Endodermal cell (in vitro differentiated cells): ENCODE measurements around the gene TSPAN9. TPM values are rescaled to one million over a fixed set of nuclear protein-coding genes. Genes with fewer than 3 reads are reported as not detected.
A peak's percentile ranks its signal among the peaks of the same experiment; 100 is the strongest.

Experiments
- DNase-seq: peaks from one replicate; pipeline ENCODE4 v3.0.0-alpha.2; 2017
- H3K27ac ChIP-seq: 2 replicates; pipeline ENCODE4 v1.5.1; 2013; ENCODE audit warnings: mild to moderate bottlenecking, low read depth, low read length, moderate library complexity
- H3K27me3 ChIP-seq: 2 replicates; pipeline ENCODE4 v1.6.1; 2013; ENCODE audit warnings: mild to moderate bottlenecking, low read length, moderate library complexity; ENCODE audit not compliant: insufficient read depth, control insufficient read depth, poor library complexity, severe bottlenecking
- H3K36me3 ChIP-seq: 2 replicates; pipeline ENCODE4 v1.7.0; 2013; ENCODE audit warnings: mild to moderate bottlenecking, low read length, moderate library complexity; ENCODE audit not compliant: control insufficient read depth, insufficient read depth
- H3K4me1 ChIP-seq: one replicate; pipeline ENCODE4 v1.7.0; 2013; ENCODE audit warnings: low read length; ENCODE audit not compliant: control insufficient read depth, insufficient read depth
- H3K4me3 ChIP-seq: 2 replicates; pipeline ENCODE4 v1.5.1; 2013; ENCODE audit warnings: mild to moderate bottlenecking, low read length, moderate library complexity
- H3K9ac ChIP-seq: 2 replicates; pipeline ENCODE4 v1.6.1; 2013; ENCODE audit warnings: mild to moderate bottlenecking, low read length, moderate library complexity; ENCODE audit not compliant: poor library complexity, severe bottlenecking; ENCODE audit errors: extremely low read depth
- H3K9me3 ChIP-seq: 2 replicates; pipeline ENCODE4 v1.6.1; 2013; ENCODE audit warnings: mild to moderate bottlenecking, low read length, moderate library complexity; ENCODE audit not compliant: control insufficient read depth
- H3K27ac Mint-ChIP-seq: 2 replicates; pipeline ENCODE4 v1.8.0; 2020; ENCODE audit warnings: mixed read lengths
- H3K27me3 Mint-ChIP-seq: 2 replicates; pipeline ENCODE4 v1.8.0; 2021; ENCODE audit warnings: mild to moderate bottlenecking, mixed read lengths; ENCODE audit not compliant: insufficient read depth
- H3K36me3 Mint-ChIP-seq: 2 replicates; pipeline ENCODE4 v1.8.0; 2020; ENCODE audit warnings: low read depth, mixed read lengths
- H3K4me1 Mint-ChIP-seq: 2 replicates; pipeline ENCODE4 v1.8.0; 2020; ENCODE audit warnings: mixed read lengths
- H3K4me3 Mint-ChIP-seq: 2 replicates; pipeline ENCODE4 v1.8.0; 2020; ENCODE audit warnings: mild to moderate bottlenecking, moderate library complexity, mixed read lengths
- H3K9me3 Mint-ChIP-seq: 2 replicates; pipeline ENCODE4 v1.8.0; 2020; ENCODE audit warnings: mild to moderate bottlenecking, mixed read lengths
- WGBS, 2 experiments: methylation state at CpG; one replicate each; pipeline versions ENCODE4 v1.1.5 to v1.1.7; 2013; ENCODE audit warnings: missing lambda C conversion rate in 2 of 2, mixed read lengths in 1 of 2; ENCODE audit not compliant: insufficient coverage in 1 of 2, insufficient read length in 1 of 2; 5-methylcytosine and 5-hydroxymethylcytosine counted together
- total RNA-seq, 2 donors: library from RNA; stranded (reverse); fragmentation: NEBNext Ultra II Directional in 1 of 2; extraction: Animal tissue kit (Norgen Biotek cat#: 25700) in 1 of 2; gene quantifications; 2 replicates in 1 of 2; 3 replicates in 1 of 2; pipeline ENCODE4 v1.2.1, GENCODE V29; 2021
- TF ChIP-seq, protein P1 (sequence below): fragments of 200-600 bp; sonication (generic); conservative IDR thresholded peaks from 2 replicates; pipeline ENCODE4 v1.5.0; 2021; ENCODE audit warnings: antibody characterized with exemption, mild to moderate bottlenecking

The TSPAN9 gene
- total RNA-seq, 2 donors from 2014 or later, result 31.9 to 80.8 TPM

DNA sequence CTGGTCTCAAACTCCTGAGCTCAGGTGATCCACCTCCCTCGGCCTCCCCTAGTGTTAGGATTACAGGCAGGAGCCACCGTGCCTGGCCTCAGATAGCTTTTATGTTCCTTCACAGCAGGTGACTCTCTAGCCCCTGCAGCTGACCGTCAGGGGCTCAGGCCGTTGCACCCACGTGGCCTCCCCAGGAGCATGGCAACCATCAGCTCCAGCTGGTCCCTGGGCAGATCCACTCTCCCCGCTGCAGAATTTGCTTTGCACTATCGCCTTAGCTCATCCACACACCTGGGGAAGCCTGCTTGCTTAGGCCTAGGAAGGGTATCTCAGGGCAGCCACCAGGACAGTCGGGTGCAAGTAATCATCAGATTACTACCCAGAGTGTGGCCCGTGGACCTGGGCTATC is 62.6 kb downstream of the TSPAN9 start:
- H3K27ac ChIP-seq, result no peak overlapping the region
- peaks cover 41% of the 10 kb centered on the region for H3K4me1 Mint-ChIP-seq
- H3K4me3 ChIP-seq, result no peak overlapping the region
- peaks cover 5% of the 10 kb centered on the region for H3K4me1 ChIP-seq
- peak overlapping the region; percentile 16 for H3K4me3 Mint-ChIP-seq
- H3K27me3 Mint-ChIP-seq, result no peaks in the 10 kb centered on the region
- H3K36me3 Mint-ChIP-seq, result peaks cover 8% of the 10 kb centered on the region
- no peaks in the 10 kb centered on the region for H3K27me3 ChIP-seq
- H3K9me3 Mint-ChIP-seq, result peaks cover 6% of the 10 kb centered on the region
- no peaks in the 10 kb centered on the region for H3K36me3 ChIP-seq
- H3K27ac Mint-ChIP-seq, result peak overlapping the region; percentile 81
- H3K9me3 ChIP-seq, result no peaks in the 10 kb centered on the region
- TF ChIP-seq, protein P1, sequence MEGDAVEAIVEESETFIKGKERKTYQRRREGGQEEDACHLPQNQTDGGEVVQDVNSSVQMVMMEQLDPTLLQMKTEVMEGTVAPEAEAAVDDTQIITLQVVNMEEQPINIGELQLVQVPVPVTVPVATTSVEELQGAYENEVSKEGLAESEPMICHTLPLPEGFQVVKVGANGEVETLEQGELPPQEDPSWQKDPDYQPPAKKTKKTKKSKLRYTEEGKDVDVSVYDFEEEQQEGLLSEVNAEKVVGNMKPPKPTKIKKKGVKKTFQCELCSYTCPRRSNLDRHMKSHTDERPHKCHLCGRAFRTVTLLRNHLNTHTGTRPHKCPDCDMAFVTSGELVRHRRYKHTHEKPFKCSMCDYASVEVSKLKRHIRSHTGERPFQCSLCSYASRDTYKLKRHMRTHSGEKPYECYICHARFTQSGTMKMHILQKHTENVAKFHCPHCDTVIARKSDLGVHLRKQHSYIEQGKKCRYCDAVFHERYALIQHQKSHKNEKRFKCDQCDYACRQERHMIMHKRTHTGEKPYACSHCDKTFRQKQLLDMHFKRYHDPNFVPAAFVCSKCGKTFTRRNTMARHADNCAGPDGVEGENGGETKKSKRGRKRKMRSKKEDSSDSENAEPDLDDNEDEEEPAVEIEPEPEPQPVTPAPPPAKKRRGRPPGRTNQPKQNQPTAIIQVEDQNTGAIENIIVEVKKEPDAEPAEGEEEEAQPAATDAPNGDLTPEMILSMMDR, result no peak
- no peak for DNase-seq
- WGBS, 2 experiments, result 80 to 81% methylated on average over 7 to 9 of the region's 9 CpGs
- H3K9ac ChIP-seq, result no peak overlapping the region

DNA sequence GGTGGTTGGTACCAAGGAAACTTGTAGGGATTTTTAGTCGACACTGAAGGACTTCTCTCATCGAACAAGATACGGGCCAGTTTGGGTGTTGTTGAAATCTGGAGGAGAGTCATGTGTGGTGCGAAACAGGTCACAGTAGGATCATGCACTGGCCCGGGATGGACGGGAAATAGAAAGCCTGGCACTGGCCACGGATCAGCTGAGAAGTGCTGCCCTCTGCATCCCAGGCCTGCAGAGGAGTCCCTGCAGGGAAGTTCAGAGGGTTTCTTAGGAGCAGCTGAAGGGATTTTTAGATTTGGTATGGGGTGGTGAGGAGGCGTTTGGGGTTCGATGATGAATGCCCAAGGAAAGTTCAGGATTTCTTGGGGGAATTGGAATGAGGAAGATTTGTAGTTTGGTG is 63.1 kb downstream of the TSPAN9 start:
- Mint-ChIP-seq H3K9me3 (peaks cover 6% of the 10 kb centered on the region), H3K36me3 (peaks cover 8% of the 10 kb centered on the region), H3K27ac (peak overlapping the region; percentile 0), H3K27me3 (no peaks in the 10 kb centered on the region), H3K4me1 (peaks cover 41% of the 10 kb centered on the region), H3K4me3 (no peak overlapping the region)
- no peak for DNase-seq
- no peak overlapping the region for H3K4me3 ChIP-seq
- no peaks in the 10 kb centered on the region for H3K36me3 ChIP-seq
- TF ChIP-seq, protein P1, result no peak
- 92 to 100% methylated on average over 5 to 9 of the region's 9 CpGs for WGBS, 2 experiments
- H3K27me3 ChIP-seq, result no peaks in the 10 kb centered on the region
- H3K4me1 ChIP-seq, result peaks cover 5% of the 10 kb centered on the region
- H3K27ac ChIP-seq, result no peak overlapping the region
- H3K9ac ChIP-seq, result no peak overlapping the region
- no peaks in the 10 kb centered on the region for H3K9me3 ChIP-seq

DNA sequence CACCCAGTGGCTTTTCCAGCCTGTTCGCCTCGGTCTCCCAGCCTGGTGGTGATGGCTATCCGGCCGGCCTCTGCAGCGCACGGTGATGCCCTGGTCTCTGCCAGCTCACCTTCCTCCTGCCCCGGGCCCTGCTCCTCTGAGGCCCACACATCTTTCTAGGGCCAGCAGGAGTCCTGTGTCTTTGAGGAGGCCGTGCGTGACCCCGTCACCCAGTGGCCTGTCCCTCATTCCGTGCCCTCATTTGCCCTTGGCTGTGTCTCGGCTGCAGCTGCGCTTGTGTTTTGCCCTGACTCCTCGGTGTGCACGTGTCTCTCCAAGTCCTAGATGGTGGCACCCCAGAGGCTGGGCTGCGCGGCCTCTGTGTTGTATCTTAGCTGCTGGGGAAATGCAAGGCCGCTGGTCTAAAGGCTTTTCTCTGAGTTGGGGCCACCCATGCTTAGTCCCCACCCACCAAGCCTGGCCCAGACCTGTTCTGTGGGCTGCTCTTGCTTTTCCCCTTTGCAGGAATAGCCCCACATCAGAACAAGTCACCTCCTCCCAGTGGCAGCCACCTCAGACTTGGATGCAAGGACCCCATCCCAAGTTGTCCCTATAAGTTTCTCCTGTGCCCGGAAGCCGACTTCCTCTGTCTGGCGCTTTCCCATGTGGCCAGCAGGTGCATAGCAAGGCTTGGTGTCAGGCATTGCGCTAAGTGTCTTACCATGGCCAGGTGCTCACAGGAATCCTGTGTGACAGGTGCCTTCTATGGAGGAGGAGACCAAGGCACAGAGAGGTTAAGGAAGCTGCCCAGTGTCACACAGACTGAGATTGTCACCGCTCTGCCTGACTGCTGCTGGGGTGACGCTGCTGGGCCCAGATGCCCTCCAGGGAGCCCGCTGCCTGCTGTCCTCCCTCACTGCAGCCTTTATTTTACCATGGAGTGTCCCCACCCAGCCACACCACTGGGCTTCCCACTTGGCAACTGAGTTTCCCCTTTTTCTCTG is 64.5 kb downstream of the TSPAN9 start:
- peaks cover 6% of the 10 kb centered on the region for H3K9me3 Mint-ChIP-seq
- H3K36me3 Mint-ChIP-seq, result peaks cover 8% of the 10 kb centered on the region
- Histone ChIP-seq H3K4me3 (no peak overlapping the region), H3K9me3 (no peaks in the 10 kb centered on the region), H3K36me3 (no peaks in the 10 kb centered on the region), H3K27me3 (no peaks in the 10 kb centered on the region), H3K27ac (no peak overlapping the region), H3K9ac (no peak overlapping the region), H3K4me1 (peaks cover 5% of the 10 kb centered on the region)
- peaks cover 45% of the 10 kb centered on the region for H3K4me1 Mint-ChIP-seq
- TF ChIP-seq, protein P1, result peak; percentile 67
- peak overlapping the region; percentile 18 for H3K27ac Mint-ChIP-seq
- WGBS, 2 experiments, result 92% methylated on average over 9 to 25 of the region's 25 CpGs
- H3K27me3 Mint-ChIP-seq, result no peaks in the 10 kb centered on the region
- DNase-seq, result peak; percentile 82
- no peak overlapping the region for H3K4me3 Mint-ChIP-seq
